PC-3 (cell line): ENCODE results near the gene TTC5. TPM values are rescaled to one million over a fixed set of nuclear protein-coding genes. Genes with fewer than 3 reads are reported as not detected.

Experiments used
- ATAC-seq: fragments of 200-7000 bp; cut with Tn5 transposase; 2 replicates; pipeline ENCODE4 v1.9.1; 2020; ENCODE audit warnings: mild to moderate bottlenecking, moderate library complexity
- BruUV-seq: library from RNA; stranded (reverse); fragments of 400-500 nt; replicated peaks from 2 replicates; lab custom pipeline; 2021; lab: Mats Ljungman, UMichigan
- CTCF ChIA-PET: fragments of 300-600 bp; sonication (Branson Sonifier 250); formaldehyde crosslinking; loops from one replicate; lab custom pipeline; 2022; ENCODE audit warnings: antibody characterized with exemption; lab: Charles Lee
- POLR2A ChIA-PET: fragments of 300-600 bp; sonication (Branson Sonifier 250); formaldehyde crosslinking; loops from one replicate; lab custom pipeline; 2022; ENCODE audit warnings: antibody characterized with exemption; ENCODE audit not compliant: unreplicated experiment; lab: Charles Lee
- DNase-seq: peaks from one replicate; pipeline ENCODE4 v3.0.0-alpha.2; 2015
- H2AFZ ChIP-seq: fragments of 300-600 bp; sonication (generic); 2 replicates; pipeline ENCODE4 v1.6.0; 2016; ENCODE audit warnings: antibody characterized with exemption, low read length
- H3F3A ChIP-seq: fragments of 300-600 bp; sonication (generic); one replicate; pipeline ENCODE4 v1.6.0; 2017; ENCODE audit warnings: antibody characterized with exemption, low read length, control low read depth, mild to moderate bottlenecking; ENCODE audit not compliant: unreplicated experiment
- H3K27ac ChIP-seq: fragments of 300-600 bp; sonication (generic); 2 replicates; pipeline ENCODE4 v1.5.1; 2016; ENCODE audit warnings: mild to moderate bottlenecking, low read length
- H3K27me3 ChIP-seq: fragments of 300-600 bp; sonication (generic); 2 replicates; pipeline ENCODE4 v1.6.1; 2016; ENCODE audit warnings: low read length, mixed read lengths
- H3K36me3 ChIP-seq: fragments of 300-600 bp; sonication (generic); 2 replicates; pipeline ENCODE4 v1.6.1; 2016; ENCODE audit warnings: low read depth, mixed run types, low read length, mixed read lengths
- H3K4me1 ChIP-seq: fragments of 300-600 bp; sonication (generic); 2 replicates; pipeline ENCODE4 v1.5.1; 2016; ENCODE audit warnings: low read length; ENCODE audit not compliant: insufficient read depth
- H3K4me2 ChIP-seq: fragments of 300-600 bp; sonication (generic); 2 replicates; pipeline ENCODE4 v1.6.0; 2016; ENCODE audit warnings: low read length
- H3K4me3 ChIP-seq: fragments of 300-600 bp; sonication (generic); 2 replicates; pipeline ENCODE4 v1.5.1; 2016; ENCODE audit warnings: mild to moderate bottlenecking, low read length, mixed read lengths
- H3K79me2 ChIP-seq: fragments of 300-600 bp; sonication (generic); 2 replicates; pipeline ENCODE4 v1.6.1; 2017; ENCODE audit warnings: low read length, mixed read lengths
- H3K9ac ChIP-seq: fragments of 300-600 bp; sonication (generic); 2 replicates; pipeline ENCODE4 v1.6.0; 2016; ENCODE audit warnings: mild to moderate bottlenecking, low read length
- H3K9me2 ChIP-seq: fragments of 300-600 bp; sonication (generic); replicated peaks from 2 replicates; pipeline ENCODE4 v1.6.1; 2016; ENCODE audit warnings: mixed run types, low read length, mixed read lengths
- H3K9me3 ChIP-seq: fragments of 300-600 bp; sonication (generic); 2 replicates; pipeline ENCODE4 v1.6.1; 2016; ENCODE audit warnings: low read length, mixed read lengths
- H4K20me1 ChIP-seq: fragments of 300-600 bp; sonication (generic); 2 replicates; pipeline ENCODE4 v1.6.1; 2016; ENCODE audit warnings: low read length, mixed read lengths
- EZH2 ChIP-seq: fragments of 300-600 bp; sonication (generic); IDR thresholded peaks from one replicate; pipeline ENCODE4 v1.6.1; 2017; ENCODE audit warnings: antibody characterized with exemption, mild to moderate bottlenecking, low read length; ENCODE audit not compliant: unreplicated experiment
- EZH2phosphoT487 ChIP-seq: fragments of 300-600 bp; sonication (generic); IDR thresholded peaks from 2 replicates; pipeline ENCODE4 v1.6.1; 2018; ENCODE audit warnings: mild to moderate bottlenecking, antibody characterized with exemption, low read length, borderline replicate concordance
- intact Hi-C: fragments of 100-400 bp; cut with micrococcal nuclease; formaldehyde crosslinking; loops from 2 replicates; pipeline ENCODE4 v1.9.0; 2023
- total RNA-seq: library from RNA; depleted of rRNA; stranded (reverse); fragments of >200 nt; gene quantifications from 2 replicates; pipeline ENCODE4 v1.2.3, GENCODE V29; 2014
- TF ChIP-seq, protein P1 (sequence below): fragments of 300-600 bp; sonication (generic); conservative IDR thresholded peaks from 2 replicates; pipeline ENCODE4 v1.5.1; 2017; ENCODE audit warnings: antibody characterized with exemption, low read depth, mild to moderate bottlenecking, low read length

The TTC5 gene
- total RNA-seq, 1 experiment from 2014 or later = 9.8 TPM

DNA sequence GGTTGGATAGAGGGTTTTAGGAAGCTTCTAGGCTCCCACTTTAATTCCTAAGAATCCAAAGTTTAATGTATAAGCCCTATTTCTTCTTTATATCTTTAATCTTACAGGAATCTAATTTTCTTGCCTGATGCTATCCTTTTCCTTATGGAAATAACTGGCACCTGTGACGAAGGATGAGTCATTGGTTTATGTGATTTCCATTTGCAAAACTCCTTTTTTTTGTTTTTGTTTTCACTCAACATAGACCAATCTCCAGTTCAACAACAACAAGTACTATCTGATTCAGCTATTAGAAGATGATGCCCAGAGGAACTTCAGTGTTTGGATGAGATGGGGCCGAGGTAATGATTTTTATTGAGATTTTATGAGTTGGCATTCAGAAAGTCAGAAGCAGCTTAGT lies 44.5 kb upstream of the TTC5 start:
- CTCF ChIA-PET = interaction anchor here (0.6 kb wide), 1 partner anchor 170 kb away, joined by 5 read pairs; no protein-coding TSS in a partner anchor

DNA sequence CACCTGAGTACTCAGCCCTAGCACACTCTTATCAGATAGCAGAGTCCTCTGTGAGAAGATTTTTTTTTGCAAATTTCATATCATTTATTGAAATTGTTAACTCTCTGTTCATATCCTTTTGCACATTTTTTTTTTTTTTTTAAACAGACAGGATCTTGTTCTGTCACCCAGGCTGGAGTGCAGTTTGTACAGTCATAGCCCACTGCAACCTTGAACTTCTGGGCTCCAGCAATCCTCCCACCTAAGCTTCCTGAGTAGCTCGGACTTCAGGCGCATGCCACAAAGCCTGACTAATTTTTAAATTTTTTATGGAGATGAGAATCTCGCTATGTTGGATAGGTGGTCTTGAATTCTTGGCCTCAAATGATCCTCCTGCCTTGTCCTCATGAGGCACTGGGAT lies 42.0 kb upstream of the TTC5 start:
- intact Hi-C loops = no loop called here
- TF ChIP-seq EZH2 = no peak
- no peak for TF ChIP-seq EZH2phosphoT487
- TF ChIP-seq, protein P1, sequence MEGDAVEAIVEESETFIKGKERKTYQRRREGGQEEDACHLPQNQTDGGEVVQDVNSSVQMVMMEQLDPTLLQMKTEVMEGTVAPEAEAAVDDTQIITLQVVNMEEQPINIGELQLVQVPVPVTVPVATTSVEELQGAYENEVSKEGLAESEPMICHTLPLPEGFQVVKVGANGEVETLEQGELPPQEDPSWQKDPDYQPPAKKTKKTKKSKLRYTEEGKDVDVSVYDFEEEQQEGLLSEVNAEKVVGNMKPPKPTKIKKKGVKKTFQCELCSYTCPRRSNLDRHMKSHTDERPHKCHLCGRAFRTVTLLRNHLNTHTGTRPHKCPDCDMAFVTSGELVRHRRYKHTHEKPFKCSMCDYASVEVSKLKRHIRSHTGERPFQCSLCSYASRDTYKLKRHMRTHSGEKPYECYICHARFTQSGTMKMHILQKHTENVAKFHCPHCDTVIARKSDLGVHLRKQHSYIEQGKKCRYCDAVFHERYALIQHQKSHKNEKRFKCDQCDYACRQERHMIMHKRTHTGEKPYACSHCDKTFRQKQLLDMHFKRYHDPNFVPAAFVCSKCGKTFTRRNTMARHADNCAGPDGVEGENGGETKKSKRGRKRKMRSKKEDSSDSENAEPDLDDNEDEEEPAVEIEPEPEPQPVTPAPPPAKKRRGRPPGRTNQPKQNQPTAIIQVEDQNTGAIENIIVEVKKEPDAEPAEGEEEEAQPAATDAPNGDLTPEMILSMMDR = no peak
- peaks cover 11% of the 10 kb centered on the region for H3K4me1 ChIP-seq
- H3K9me2 ChIP-seq = no peaks in the 10 kb centered on the region
- ChIA-PET POLR2A (no interaction called here), CTCF (no interaction called here)
- DNase-seq = no peak
- H3K4me3 ChIP-seq = no peak overlapping the region
- H3K4me2 ChIP-seq = no peak overlapping the region
- no peak overlapping the region for H2AFZ ChIP-seq
- H3F3A ChIP-seq = no peaks in the 10 kb centered on the region
- H3K9ac ChIP-seq = no peak overlapping the region
- no TSS peak for BruUV-seq
- no peak overlapping the region for H3K27ac ChIP-seq
- peaks cover 24% of the 10 kb centered on the region for H3K79me2 ChIP-seq
- H4K20me1 ChIP-seq = no peaks in the 10 kb centered on the region; the same call in 1 of the 2 replicates
- ATAC-seq = no peak
- no peaks in the 10 kb centered on the region for H3K9me3 ChIP-seq
- no peaks in the 10 kb centered on the region for H3K27me3 ChIP-seq
- H3K36me3 ChIP-seq = peaks cover 59% of the 10 kb centered on the region

More for the DNA sequence above, 44.5 kb upstream of the TTC5 start:
- no TSS peak for BruUV-seq
- Histone ChIP-seq H3K27ac (no peak overlapping the region), H3K4me2 (no peak overlapping the region), H3K9ac (no peak overlapping the region), H3F3A (no peaks in the 10 kb centered on the region), H3K9me2 (no peaks in the 10 kb centered on the region), H4K20me1 (no peaks in the 10 kb centered on the region; the same call in 1 of the 2 replicates), H3K9me3 (no peaks in the 10 kb centered on the region), H3K4me1 (peaks cover 6% of the 10 kb centered on the region), H3K4me3 (no peak overlapping the region), H2AFZ (no peak overlapping the region), H3K36me3 (peaks cover 72% of the 10 kb centered on the region), H3K79me2 (peaks cover 6% of the 10 kb centered on the region; the same call in 1 of the 2 replicates), H3K27me3 (no peaks in the 10 kb centered on the region)
- peak; percentile 53 for DNase-seq
- ATAC-seq = peak; percentile 73
- POLR2A ChIA-PET = interaction anchor here (0.6 kb wide), 1 partner anchor 111 kb away, joined by 3 read pairs; the partner anchor contains the start of gene PIP4P1
- TF ChIP-seq EZH2phosphoT487 = no peak
- TF ChIP-seq EZH2 = no peak
- TF ChIP-seq, protein P1 = no peak
- intact Hi-C loops = no loop called here

DNA sequence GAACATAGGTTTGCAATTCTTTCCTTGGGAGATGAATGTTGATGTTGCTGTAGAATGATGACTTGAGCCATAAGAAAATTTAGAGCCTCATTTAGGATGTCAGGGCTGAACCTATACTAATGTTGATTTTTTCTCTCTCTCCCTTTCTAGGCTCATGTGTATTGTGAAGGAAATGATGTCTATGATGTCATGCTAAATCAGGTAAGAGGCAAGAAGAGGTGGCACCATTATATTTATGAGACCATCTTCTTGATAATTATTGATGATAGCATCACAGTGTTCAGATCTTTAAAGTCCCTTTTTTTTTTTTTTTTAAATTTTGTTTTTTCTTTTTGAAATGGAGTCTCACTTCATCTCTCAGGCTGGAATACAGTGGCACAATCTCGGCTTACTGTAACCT lies 41.0 kb upstream of the TTC5 start:
- TF ChIP-seq EZH2phosphoT487 = no peak
- TF ChIP-seq, protein P1 = no peak
- TF ChIP-seq EZH2 = no peak

More for the DNA sequence above, 41.0 kb upstream of the TTC5 start:
- BruUV-seq = no TSS peak
- DNase-seq (no peak), ATAC-seq (no peak)
- Histone ChIP-seq H3K36me3 (peaks cover 49% of the 10 kb centered on the region), H3K9me3 (no peaks in the 10 kb centered on the region), H3K9me2 (no peaks in the 10 kb centered on the region), H3K4me3 (no peak overlapping the region), H3F3A (no peaks in the 10 kb centered on the region), H3K4me1 (peaks cover 13% of the 10 kb centered on the region), H3K9ac (no peak overlapping the region), H3K79me2 (peaks cover 24% of the 10 kb centered on the region), H3K4me2 (no peak overlapping the region), H2AFZ (no peak overlapping the region), H4K20me1 (no peaks in the 10 kb centered on the region; the same call in 1 of the 2 replicates), H3K27me3 (no peaks in the 10 kb centered on the region), H3K27ac (no peak overlapping the region)
- intact Hi-C loops = no loop called here
- CTCF ChIA-PET = no interaction called here
- POLR2A ChIA-PET = no interaction called here
